Endothelial cell of umbilical vein (primary cell): ENCODE measurements around the gene RASGRP4. TPM values are rescaled to one million over a fixed set of nuclear protein-coding genes. Genes with fewer than 3 reads are reported as not detected.

ENCODE experiments used
- BruUV-seq: library from RNA; stranded (reverse); fragments of 400-500 nt; replicated peaks from 2 replicates; lab custom pipeline; 2021; lab: Mats Ljungman, UMichigan
- CTCF ChIA-PET: fragments of 300-600, 350-600 bp; sonication (Branson Sonifier 250); formaldehyde crosslinking; loops from one replicate; lab custom pipeline; 2021; ENCODE audit warnings: antibody characterized with exemption, inconsistent platforms; lab: Charles Lee
- POLR2A ChIA-PET: fragments of 300-600, 350-600 bp; sonication (Branson Sonifier 250); formaldehyde crosslinking; loops from one replicate; lab custom pipeline; 2021; ENCODE audit warnings: antibody characterized with exemption, inconsistent platforms; lab: Charles Lee
- DNase-seq: peaks from one replicate; pipeline ENCODE4 v3.0.0-alpha.2; 2011; ENCODE audit warnings: low read depth, low spot score
- FAIRE-seq: peaks from 2 replicates; lab custom pipeline; 2011; peaks lifted over from hg19 to GRCh38; lab: Jason Lieb, UNC
- H2AFZ ChIP-seq: 2 replicates; pipeline ENCODE4 v1.6.0; 2012; ENCODE audit warnings: low read depth, low read length, control low read depth, inconsistent platforms
- H3K27ac ChIP-seq: 2 replicates; pipeline ENCODE4 v1.5.1; 2011; ENCODE audit warnings: low read depth, mild to moderate bottlenecking, control low read depth, low read length, moderate library complexity; ENCODE audit not compliant: insufficient read depth
- H3K27me3 ChIP-seq, 2 experiments: 2 replicates each; pipeline versions ENCODE4 v1.6.0 to v1.6.1; 2011; ENCODE audit warnings: low read length in 2 of 2, mixed read lengths in 1 of 2; ENCODE audit not compliant: control insufficient read depth in 2 of 2, insufficient read depth in 2 of 2
- H3K36me3 ChIP-seq, 2 experiments: 2 replicates in 1 of 2; 3 replicates in 1 of 2; pipeline ENCODE4 v1.5.1; 2011; ENCODE audit warnings: low read length in 2 of 2, mild to moderate bottlenecking in 1 of 2, moderate library complexity in 1 of 2; ENCODE audit not compliant: control insufficient read depth in 2 of 2, insufficient read depth in 2 of 2; ENCODE audit errors: extremely low read depth in 1 of 2
- H3K4me1 ChIP-seq: 3 replicates; pipeline ENCODE4 v1.5.1; 2011; ENCODE audit warnings: mild to moderate bottlenecking, low read length; ENCODE audit not compliant: control insufficient read depth, insufficient read depth; ENCODE audit errors: extremely low read depth
- H3K4me2 ChIP-seq: 2 replicates; pipeline ENCODE4 v1.6.1; 2011; ENCODE audit warnings: low read length, control low read depth, mixed read lengths; ENCODE audit not compliant: insufficient read depth
- H3K4me3 ChIP-seq, 3 experiments: fragments of 200-600 bp in 1 of 3; sonication (generic), shearing (Covaris generic) in 1 of 3; replicated peaks in 1 of 3; 2 replicates each; pipeline ENCODE4 v1.5.1; 2011 to 2016; ENCODE audit warnings: control low read depth in 3 of 3, low read length in 3 of 3, mild to moderate bottlenecking in 2 of 3, inconsistent platforms in 1 of 3, low read depth in 1 of 3, moderate library complexity in 1 of 3; ENCODE audit not compliant: insufficient read depth in 1 of 3
- H3K79me2 ChIP-seq: 2 replicates; pipeline ENCODE4 v1.6.0; 2012; ENCODE audit warnings: low read length, inconsistent platforms; ENCODE audit not compliant: control insufficient read depth, insufficient read depth
- H3K9ac ChIP-seq: replicated peaks from 2 replicates; pipeline ENCODE3; 2011; ENCODE audit warnings: low read length, control low read depth; ENCODE audit not compliant: insufficient read depth; ENCODE audit errors: extremely low read depth
- H3K9me1 ChIP-seq: replicated peaks from 3 replicates; pipeline ENCODE4 v1.6.0; 2011; ENCODE audit warnings: mild to moderate bottlenecking, low read length; ENCODE audit not compliant: control insufficient read depth, insufficient read depth; ENCODE audit errors: extremely low read depth
- H3K9me3 ChIP-seq: replicated peaks from 2 replicates; pipeline ENCODE4 v1.5.1; 2012; ENCODE audit warnings: low read length, inconsistent platforms; ENCODE audit not compliant: control insufficient read depth, insufficient read depth
- H4K20me1 ChIP-seq: replicated peaks from 2 replicates; pipeline ENCODE3; 2011; ENCODE audit warnings: mild to moderate bottlenecking, low read length; ENCODE audit not compliant: control insufficient read depth, insufficient read depth; ENCODE audit errors: extremely low read depth
- CTCF ChIP-seq, 2 donors: IDR thresholded peaks; 1 replicate in 1 of 2; 2 replicates in 1 of 2; pipeline ENCODE4 v1.5.1; 2011; ENCODE audit warnings: low read length in 2 of 2, mild to moderate bottlenecking in 2 of 2, moderate library complexity in 2 of 2, control low read depth in 1 of 2, inconsistent platforms in 1 of 2, low read depth in 1 of 2; ENCODE audit not compliant: insufficient read depth in 1 of 2; ENCODE audit errors: extremely low read depth in 1 of 2
- EZH2 ChIP-seq: IDR thresholded peaks from 2 replicates; pipeline ENCODE4 v1.6.1; 2012; ENCODE audit warnings: borderline replicate concordance, low read depth, mild to moderate bottlenecking, moderate library complexity, low read length, inconsistent platforms; ENCODE audit not compliant: severe bottlenecking
- FOS ChIP-seq: IDR thresholded peaks from 2 replicates; pipeline ENCODE4 v1.6.1; 2011; ENCODE audit warnings: mild to moderate bottlenecking, low read length, moderate library complexity, borderline replicate concordance; ENCODE audit not compliant: insufficient read depth
- GATA2 ChIP-seq: IDR thresholded peaks from 2 replicates; pipeline ENCODE4 v1.7.0; 2011; ENCODE audit warnings: low read depth, mild to moderate bottlenecking, moderate library complexity, mixed read lengths, low read length; ENCODE audit not compliant: insufficient read length, insufficient read depth
- JUN ChIP-seq: IDR thresholded peaks from 2 replicates; pipeline ENCODE4 v1.6.1; 2011; ENCODE audit warnings: borderline replicate concordance, low read depth; ENCODE audit not compliant: insufficient read length, insufficient read depth
- MYC ChIP-seq: IDR thresholded peaks from one replicate; pipeline ENCODE4 v1.6.1; 2011; ENCODE audit warnings: mild to moderate bottlenecking, low read depth, low read length
- POLR2A ChIP-seq: IDR thresholded peaks from 2 replicates; pipeline ENCODE4 v1.6.1; 2012; ENCODE audit warnings: low read depth, mild to moderate bottlenecking, control low read depth, low read length
- POLR2AphosphoS5 ChIP-seq: IDR thresholded peaks from 2 replicates; pipeline ENCODE4 v1.6.1; 2012; ENCODE audit warnings: low read depth, mild to moderate bottlenecking, control low read depth, low read length, moderate library complexity; ENCODE audit not compliant: insufficient read depth
- dilution Hi-C: fragments of 300-500 bp; cut with MboI; formaldehyde crosslinking; loops from one replicate; pipeline ENCODE4 v1.15.0; 2019; ENCODE audit warnings: low sequenced_read_pairs; ENCODE audit not compliant: extremely low pct_ligation_motif_present
- intact Hi-C: fragments of 100-400 bp; cut with micrococcal nuclease; formaldehyde crosslinking; loops from one replicate; pipeline ENCODE4 v1.10.0; 2022
- polyA plus RNA-seq, 4 experiments: library from polyadenylated mRNA; depleted of rRNA in 3 of 4; stranded (reverse) in 3 of 4; unstranded in 1 of 4; fragments of >200 nt; gene quantifications; 2 replicates each; pipeline versions ENCODE4 v1.2.1 to v1.2.3, GENCODE V29; 2011 to 2012; ENCODE audit warnings: missing spikeins in 1 of 4
- total RNA-seq: library from RNA; stranded (reverse); gene quantifications from 2 replicates; pipeline ENCODE4 v1.2.3, GENCODE V29; 2021
- TF ChIP-seq, protein P1 (sequence below): IDR thresholded peaks from 2 replicates; pipeline ENCODE4 v1.6.1; 2011; ENCODE audit not compliant: insufficient read depth, insufficient read length

The RASGRP4 gene
- total and polyA plus RNA-seq, 2 donors (not counting 3 experiments of a cell fraction or from before 2014, with no cell fraction given), result not detected

- Histone ChIP-seq H4K20me1 (no peaks in the 10 kb centered on the region), H3K9me1 (no peaks in the 10 kb centered on the region), H3K27ac (no peak overlapping the region), H3K9ac (no peak overlapping the region), H3K27me3 (no peaks in the 10 kb centered on the region), H3K4me3 (no peak overlapping the region), H2AFZ (no peak overlapping the region), H3K4me1 (no peaks in the 10 kb centered on the region), H3K79me2 (no peaks in the 10 kb centered on the region), H3K36me3 (no peaks in the 10 kb centered on the region), H3K4me2 (no peak overlapping the region), H3K9me3 (no peaks in the 10 kb centered on the region)
- no TSS peak for BruUV-seq
- POLR2A ChIA-PET, result no interaction called here
- intact Hi-C loops (no loop called here), dilution Hi-C loops (no loop called here)
- FAIRE-seq, result no peak
- CTCF ChIA-PET, result interaction anchor here (1.7 kb wide), 1 partner anchor 7 kb away, joined by 4 read pairs; no protein-coding TSS in a partner anchor
- no peak for DNase-seq
- no peak for TF ChIP-seq JUN
- no peak for TF ChIP-seq FOS
- TF ChIP-seq EZH2, result no peak
- no peak for TF ChIP-seq MYC
- no peak for TF ChIP-seq POLR2AphosphoS5
- TF ChIP-seq, protein P1, sequence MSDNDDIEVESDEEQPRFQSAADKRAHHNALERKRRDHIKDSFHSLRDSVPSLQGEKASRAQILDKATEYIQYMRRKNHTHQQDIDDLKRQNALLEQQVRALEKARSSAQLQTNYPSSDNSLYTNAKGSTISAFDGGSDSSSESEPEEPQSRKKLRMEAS, result no peak
- TF ChIP-seq POLR2A, result no peak
- TF ChIP-seq CTCF (IDR thresholded peaks at IDR 0.05; ENCODE audit: extremely low read depth in 1 of 2, insufficient read depth in 1 of 2, low read depth in 1 of 2, low read length in 2 of 2), result no peak
- TF ChIP-seq GATA2, result no peak
Observed at GRCh38 chr19:38470788-38471480, 44.9 kb upstream of the RASGRP4 start.
